Endothelial cell of umbilical vein (primary cell): Measurements from ENCODE around the gene ALOX5. TPM values are rescaled to one million over a fixed set of nuclear protein-coding genes. Genes with fewer than 3 reads are reported as not detected.
"Not testable (repeated sequence)": the region's sequence is repeated elsewhere in the genome, so short reads cannot be mapped to it uniquely, and the experiment has no call there.

Source experiments
- BruUV-seq: library from RNA; stranded (reverse); fragments of 400-500 nt; replicated peaks from 2 replicates; lab custom pipeline; 2021; lab: Mats Ljungman, UMichigan
- CTCF ChIA-PET: fragments of 300-600, 350-600 bp; sonication (Branson Sonifier 250); formaldehyde crosslinking; loops from one replicate; lab custom pipeline; 2021; ENCODE audit warnings: antibody characterized with exemption, inconsistent platforms; lab: Charles Lee
- POLR2A ChIA-PET: fragments of 300-600, 350-600 bp; sonication (Branson Sonifier 250); formaldehyde crosslinking; loops from one replicate; lab custom pipeline; 2021; ENCODE audit warnings: antibody characterized with exemption, inconsistent platforms; lab: Charles Lee
- DNase-seq: peaks from one replicate; pipeline ENCODE4 v3.0.0-alpha.2; 2011; ENCODE audit warnings: low read depth, low spot score
- FAIRE-seq: peaks from 2 replicates; lab custom pipeline; 2011; peaks lifted over from hg19 to GRCh38; lab: Jason Lieb, UNC
- H2AFZ ChIP-seq: 2 replicates; pipeline ENCODE4 v1.6.0; 2012; ENCODE audit warnings: low read depth, low read length, control low read depth, inconsistent platforms
- H3K27ac ChIP-seq: 2 replicates; pipeline ENCODE4 v1.5.1; 2011; ENCODE audit warnings: low read depth, mild to moderate bottlenecking, control low read depth, low read length, moderate library complexity; ENCODE audit not compliant: insufficient read depth
- H3K27me3 ChIP-seq, 2 experiments: 2 replicates each; pipeline versions ENCODE4 v1.6.0 to v1.6.1; 2011; ENCODE audit warnings: low read length in 2 of 2, mixed read lengths in 1 of 2; ENCODE audit not compliant: control insufficient read depth in 2 of 2, insufficient read depth in 2 of 2
- H3K36me3 ChIP-seq, 2 experiments: 2 replicates in 1 of 2; 3 replicates in 1 of 2; pipeline ENCODE4 v1.5.1; 2011; ENCODE audit warnings: low read length in 2 of 2, mild to moderate bottlenecking in 1 of 2, moderate library complexity in 1 of 2; ENCODE audit not compliant: control insufficient read depth in 2 of 2, insufficient read depth in 2 of 2; ENCODE audit errors: extremely low read depth in 1 of 2
- H3K4me1 ChIP-seq: 3 replicates; pipeline ENCODE4 v1.5.1; 2011; ENCODE audit warnings: mild to moderate bottlenecking, low read length; ENCODE audit not compliant: control insufficient read depth, insufficient read depth; ENCODE audit errors: extremely low read depth
- H3K4me2 ChIP-seq: 2 replicates; pipeline ENCODE4 v1.6.1; 2011; ENCODE audit warnings: low read length, control low read depth, mixed read lengths; ENCODE audit not compliant: insufficient read depth
- H3K4me3 ChIP-seq, 3 experiments: fragments of 200-600 bp in 1 of 3; sonication (generic), shearing (Covaris generic) in 1 of 3; replicated peaks in 1 of 3; 2 replicates each; pipeline ENCODE4 v1.5.1; 2011 to 2016; ENCODE audit warnings: control low read depth in 3 of 3, low read length in 3 of 3, mild to moderate bottlenecking in 2 of 3, inconsistent platforms in 1 of 3, low read depth in 1 of 3, moderate library complexity in 1 of 3; ENCODE audit not compliant: insufficient read depth in 1 of 3
- H3K79me2 ChIP-seq: 2 replicates; pipeline ENCODE4 v1.6.0; 2012; ENCODE audit warnings: low read length, inconsistent platforms; ENCODE audit not compliant: control insufficient read depth, insufficient read depth
- H3K9ac ChIP-seq: replicated peaks from 2 replicates; pipeline ENCODE3; 2011; ENCODE audit warnings: low read length, control low read depth; ENCODE audit not compliant: insufficient read depth; ENCODE audit errors: extremely low read depth
- H3K9me1 ChIP-seq: replicated peaks from 3 replicates; pipeline ENCODE4 v1.6.0; 2011; ENCODE audit warnings: mild to moderate bottlenecking, low read length; ENCODE audit not compliant: control insufficient read depth, insufficient read depth; ENCODE audit errors: extremely low read depth
- H3K9me3 ChIP-seq: replicated peaks from 2 replicates; pipeline ENCODE4 v1.5.1; 2012; ENCODE audit warnings: low read length, inconsistent platforms; ENCODE audit not compliant: control insufficient read depth, insufficient read depth
- H4K20me1 ChIP-seq: replicated peaks from 2 replicates; pipeline ENCODE3; 2011; ENCODE audit warnings: mild to moderate bottlenecking, low read length; ENCODE audit not compliant: control insufficient read depth, insufficient read depth; ENCODE audit errors: extremely low read depth
- CTCF ChIP-seq, 2 donors: IDR thresholded peaks; 1 replicate in 1 of 2; 2 replicates in 1 of 2; pipeline ENCODE4 v1.5.1; 2011; ENCODE audit warnings: low read length in 2 of 2, mild to moderate bottlenecking in 2 of 2, moderate library complexity in 2 of 2, control low read depth in 1 of 2, inconsistent platforms in 1 of 2, low read depth in 1 of 2; ENCODE audit not compliant: insufficient read depth in 1 of 2; ENCODE audit errors: extremely low read depth in 1 of 2
- EZH2 ChIP-seq: IDR thresholded peaks from 2 replicates; pipeline ENCODE4 v1.6.1; 2012; ENCODE audit warnings: borderline replicate concordance, low read depth, mild to moderate bottlenecking, moderate library complexity, low read length, inconsistent platforms; ENCODE audit not compliant: severe bottlenecking
- FOS ChIP-seq: IDR thresholded peaks from 2 replicates; pipeline ENCODE4 v1.6.1; 2011; ENCODE audit warnings: mild to moderate bottlenecking, low read length, moderate library complexity, borderline replicate concordance; ENCODE audit not compliant: insufficient read depth
- GATA2 ChIP-seq: IDR thresholded peaks from 2 replicates; pipeline ENCODE4 v1.7.0; 2011; ENCODE audit warnings: low read depth, mild to moderate bottlenecking, moderate library complexity, mixed read lengths, low read length; ENCODE audit not compliant: insufficient read length, insufficient read depth
- JUN ChIP-seq: IDR thresholded peaks from 2 replicates; pipeline ENCODE4 v1.6.1; 2011; ENCODE audit warnings: borderline replicate concordance, low read depth; ENCODE audit not compliant: insufficient read length, insufficient read depth
- MAX ChIP-seq: IDR thresholded peaks from 2 replicates; pipeline ENCODE4 v1.6.1; 2011; ENCODE audit not compliant: insufficient read depth, insufficient read length
- MYC ChIP-seq: IDR thresholded peaks from one replicate; pipeline ENCODE4 v1.6.1; 2011; ENCODE audit warnings: mild to moderate bottlenecking, low read depth, low read length
- POLR2A ChIP-seq: IDR thresholded peaks from 2 replicates; pipeline ENCODE4 v1.6.1; 2012; ENCODE audit warnings: low read depth, mild to moderate bottlenecking, control low read depth, low read length
- POLR2AphosphoS5 ChIP-seq: IDR thresholded peaks from 2 replicates; pipeline ENCODE4 v1.6.1; 2012; ENCODE audit warnings: low read depth, mild to moderate bottlenecking, control low read depth, low read length, moderate library complexity; ENCODE audit not compliant: insufficient read depth
- dilution Hi-C: fragments of 300-500 bp; cut with MboI; formaldehyde crosslinking; loops from one replicate; pipeline ENCODE4 v1.15.0; 2019; ENCODE audit warnings: low sequenced_read_pairs; ENCODE audit not compliant: extremely low pct_ligation_motif_present
- intact Hi-C: fragments of 100-400 bp; cut with micrococcal nuclease; formaldehyde crosslinking; loops from one replicate; pipeline ENCODE4 v1.10.0; 2022
- polyA plus RNA-seq, 4 experiments: library from polyadenylated mRNA; depleted of rRNA in 3 of 4; stranded (reverse) in 3 of 4; unstranded in 1 of 4; fragments of >200 nt; gene quantifications; 2 replicates each; pipeline versions ENCODE4 v1.2.1 to v1.2.3, GENCODE V29; 2011 to 2012; ENCODE audit warnings: missing spikeins in 1 of 4
- total RNA-seq: library from RNA; stranded (reverse); gene quantifications from 2 replicates; pipeline ENCODE4 v1.2.3, GENCODE V29; 2021

ALOX5 gene
- total and polyA plus RNA-seq, 2 donors (not counting 3 experiments of a cell fraction or from before 2014, with no cell fraction given): 0.04 TPM; not detected in 1

- intact Hi-C loops: no loop called here
- no peaks in the 10 kb centered on the region for H3K79me2 ChIP-seq
- H3K9me1 ChIP-seq: no peaks in the 10 kb centered on the region
- no peak overlapping the region for H3K4me2 ChIP-seq
- no peak for FAIRE-seq
- H3K36me3 ChIP-seq: no peaks in the 10 kb centered on the region
- ChIA-PET CTCF (interaction anchor here (1.3 kb wide), 1 partner anchor 158 kb away, joined by 3 read pairs; no protein-coding TSS in a partner anchor), POLR2A (no interaction called here)
- H4K20me1 ChIP-seq: no peaks in the 10 kb centered on the region
- dilution Hi-C loops: no loop called here
- BruUV-seq: no TSS peak
- H3K4me1 ChIP-seq: no peaks in the 10 kb centered on the region
- DNase-seq: no peak
- no peak overlapping the region for H3K9ac ChIP-seq
- no peak overlapping the region for H2AFZ ChIP-seq
- TF ChIP-seq JUN (no peak), CTCF (IDR thresholded peaks at IDR 0.05; ENCODE audit: extremely low read depth in 1 of 2, insufficient read depth in 1 of 2, low read depth in 1 of 2, low read length in 2 of 2) (no peak), EZH2 (no peak), FOS (no peak), POLR2AphosphoS5 (no peak), GATA2 (no peak), MAX (no peak), MYC (no peak), POLR2A (no peak)
- H3K9me3 ChIP-seq: no peaks in the 10 kb centered on the region
- H3K27ac ChIP-seq: no peak overlapping the region
- H3K4me3 ChIP-seq: no peak overlapping the region
- H3K27me3 ChIP-seq: peaks cover 0 to 11% of the 10 kb centered on the region in 2 experiments
These were observed 34.7 kb downstream of the ALOX5 start for GRCh38 chr10:45408421-45409319.

GRCh38 chr10:45409347-45409746, 35.3 kb downstream of the ALOX5 start:
- H3K9ac ChIP-seq, H3K27ac ChIP-seq, DNase-seq, H4K20me1 ChIP-seq, H3K4me1 ChIP-seq, dilution Hi-C loops, H3K4me3 ChIP-seq, intact Hi-C loops, BruUV-seq, H3K36me3 ChIP-seq, H3K9me3 ChIP-seq, FAIRE-seq, CTCF ChIA-PET, H3K9me1 ChIP-seq, H2AFZ ChIP-seq, H3K4me2 ChIP-seq, H3K79me2 ChIP-seq, POLR2A ChIA-PET: not testable (repeated sequence)
- H3K27me3 ChIP-seq: peaks cover 0 to 11% of the 10 kb centered on the region in 2 experiments
